ENCODE measurements around the gene TRAF3.

Gene TRAF3

GRCh38 chr14:102776761-102777710 lies at the start of gene TRAF3:
Gene TRAF3 (plus strand): TSS chr14:102777449. CDS start chr14:102870202, 92,753 bp downstream.
- DNase-seq (ENCODE audit: low read depth): peak; percentile 73

GRCh38 chr14:102728501-102728900 lies 48.7 kb upstream of the TRAF3 start:
- DNase-seq (ENCODE audit: low read depth): no peak

GRCh38 chr14:102729268-102729667 lies 48.0 kb upstream of the TRAF3 start:
- no peak for DNase-seq (ENCODE audit: low read depth)

DNA sequence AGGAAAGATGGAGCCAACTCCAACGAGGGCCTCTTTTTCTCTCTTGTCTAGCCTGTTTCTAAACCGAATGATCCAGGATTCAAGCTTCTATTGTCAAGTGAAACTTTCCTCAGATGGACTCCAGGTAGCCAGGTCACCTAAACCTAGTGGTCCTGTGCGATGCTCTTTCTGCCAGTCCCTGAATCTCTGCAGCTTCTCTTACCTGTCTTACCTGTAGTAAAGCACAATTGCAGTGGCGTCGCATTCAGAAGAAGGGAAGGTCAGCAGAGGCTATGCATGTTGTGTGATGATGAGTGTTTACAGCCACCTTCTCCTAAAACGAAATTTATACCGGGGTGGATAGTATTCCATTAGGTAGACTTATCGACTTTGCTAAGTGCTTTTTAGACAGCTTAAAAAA lies 47.4 kb upstream of the TRAF3 start:
- DNase-seq (ENCODE audit: low read depth): no peak

GRCh38 chr14:102731101-102731870 lies 46.0 kb upstream of the TRAF3 start:
- no peak for DNase-seq (ENCODE audit: low read depth)

DNA sequence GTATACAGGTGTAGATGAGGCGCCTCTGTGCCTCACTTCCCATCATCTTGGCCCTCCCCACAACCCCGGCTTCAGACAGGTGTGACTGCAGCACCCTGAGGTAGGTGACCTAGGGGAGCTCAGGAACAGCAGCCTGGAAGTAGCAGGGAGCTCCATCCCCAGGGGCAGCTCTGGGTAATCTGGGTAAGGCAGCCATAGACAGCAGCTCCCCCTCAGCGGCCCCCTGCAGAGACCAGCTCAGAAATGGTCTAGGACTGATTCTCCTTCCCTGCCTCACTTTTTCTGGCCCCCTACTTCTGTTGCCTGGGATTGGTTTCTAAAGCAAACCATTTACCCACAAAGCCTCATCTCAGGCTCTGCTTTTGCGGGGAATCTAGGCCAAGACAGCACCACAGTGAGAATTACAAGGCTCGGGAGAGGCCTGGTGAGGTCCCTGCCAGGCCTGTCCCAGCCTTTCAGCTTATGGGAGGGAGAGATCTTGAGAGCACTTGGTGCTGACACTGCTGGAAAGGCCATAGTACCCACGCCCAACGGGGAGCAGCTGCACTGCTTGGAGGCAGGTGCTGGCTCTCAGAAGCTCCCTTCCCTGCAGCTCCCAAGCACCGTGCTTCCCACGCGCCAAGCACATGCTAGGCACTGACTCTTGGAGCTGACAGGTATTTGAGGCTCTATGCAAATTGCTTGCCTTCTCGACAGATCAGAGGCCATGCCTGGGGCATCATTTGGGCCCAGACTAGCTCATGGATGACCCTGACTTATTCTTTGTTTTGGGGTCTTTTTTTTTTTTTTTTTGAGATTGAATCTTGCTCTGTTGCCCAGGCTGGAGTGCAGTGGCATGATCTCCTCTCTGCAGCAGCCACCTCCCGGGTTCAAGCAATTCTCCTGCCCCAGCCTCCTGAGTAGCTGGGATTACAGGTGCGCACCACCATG lies 45.1 kb upstream of the TRAF3 start:
- DNase-seq (ENCODE audit: low read depth): no peak

DNA sequence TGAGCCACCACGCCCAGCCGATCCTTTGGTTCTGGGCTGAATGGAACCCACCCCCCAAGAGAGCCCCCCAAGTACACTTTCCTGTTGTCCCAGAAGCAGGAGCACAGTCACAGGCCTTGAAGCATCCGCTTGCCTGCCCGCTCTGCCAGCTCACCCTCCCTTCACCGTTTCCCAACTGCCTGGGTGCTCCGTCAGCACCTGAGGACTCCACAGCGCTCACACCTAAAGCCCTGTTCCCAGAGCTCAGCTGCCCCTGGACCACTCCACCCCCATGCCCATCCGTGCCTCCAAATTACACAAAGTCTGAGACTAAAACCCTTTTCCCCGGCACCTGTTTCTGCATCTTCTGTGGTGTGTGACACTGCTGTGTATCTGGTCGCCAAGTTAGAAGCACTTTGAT lies 44.3 kb upstream of the TRAF3 start:
- DNase-seq (ENCODE audit: low read depth): no peak

DNA sequence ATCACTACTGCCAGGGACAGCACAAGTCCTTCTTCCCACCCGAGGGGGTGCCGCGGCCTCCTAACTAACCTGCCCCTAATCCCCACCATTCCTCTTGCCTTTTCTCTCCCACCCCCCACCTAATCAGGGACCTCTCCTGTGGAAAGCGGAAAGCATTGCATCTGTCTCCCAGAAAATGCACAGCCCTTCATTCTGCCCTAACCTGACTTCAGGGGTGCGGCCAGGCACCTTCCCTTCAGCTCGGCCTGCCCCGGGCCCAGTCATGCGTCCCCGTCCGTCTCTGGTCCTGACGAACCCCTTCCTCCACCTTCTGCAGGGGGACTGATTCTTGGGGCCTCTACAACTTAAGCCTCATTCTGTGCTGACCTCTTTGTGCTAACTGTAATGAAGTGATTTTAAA lies 43.9 kb upstream of the TRAF3 start:
- DNase-seq (ENCODE audit: low read depth): no peak

GRCh38 chr14:102734436-102734835 lies 42.8 kb upstream of the TRAF3 start:
- DNase-seq (ENCODE audit: low read depth): no peak

GRCh38 chr14:102736956-102737355 lies 40.3 kb upstream of the TRAF3 start:
- no peak for DNase-seq (ENCODE audit: low read depth)

DNA sequence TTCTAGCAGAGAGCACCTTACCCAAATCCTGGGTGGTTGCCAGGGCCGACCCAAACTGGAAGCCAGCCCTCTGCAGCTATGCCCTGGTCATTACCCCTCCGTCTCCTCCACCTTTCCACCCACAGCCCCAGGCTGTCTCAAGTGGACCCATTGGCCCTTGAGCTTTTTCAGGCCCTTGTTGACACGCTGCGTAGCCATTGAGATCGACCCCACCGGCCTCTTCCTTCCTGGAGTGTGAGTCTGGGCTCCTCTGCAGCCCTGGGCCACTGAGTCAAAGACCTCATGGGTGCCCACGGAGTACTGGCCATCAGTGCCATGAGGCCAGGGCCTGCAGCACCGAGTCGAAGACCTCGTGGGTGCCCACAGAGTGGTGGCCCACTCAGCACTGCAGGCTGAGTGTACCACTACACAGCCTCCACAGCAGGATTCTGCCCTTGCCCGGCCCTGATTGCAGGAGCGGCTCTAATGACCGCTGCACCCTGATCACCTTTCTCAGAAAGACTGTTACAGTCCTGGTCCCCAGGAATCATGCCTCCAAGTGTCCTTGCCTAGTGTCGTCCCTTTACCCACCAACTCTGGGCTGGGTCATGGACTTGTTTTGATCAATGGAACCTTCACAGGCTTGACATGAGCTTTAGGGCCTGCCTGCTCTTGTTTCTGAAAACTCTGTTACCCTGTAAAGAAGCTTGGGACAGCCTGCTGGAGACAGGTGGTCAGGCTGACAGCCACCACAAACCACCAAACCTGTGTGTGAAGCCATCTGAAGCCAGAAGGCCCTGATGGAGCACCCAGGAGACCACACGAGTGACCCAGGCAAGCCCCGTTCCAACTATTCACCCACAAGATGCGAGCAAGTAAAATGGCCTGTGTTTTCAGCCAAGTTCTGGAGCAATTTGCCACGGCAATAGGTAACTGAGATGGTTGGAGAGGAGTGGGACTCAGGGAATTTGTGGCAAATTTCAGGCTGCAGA lies 39.6 kb upstream of the TRAF3 start:
- DNase-seq (ENCODE audit: low read depth): no peak

- DNase-seq (ENCODE audit: low read depth): no peak
Measured at GRCh38 chr14:102738373-102739189, 38.7 kb upstream of the TRAF3 start.

DNA sequence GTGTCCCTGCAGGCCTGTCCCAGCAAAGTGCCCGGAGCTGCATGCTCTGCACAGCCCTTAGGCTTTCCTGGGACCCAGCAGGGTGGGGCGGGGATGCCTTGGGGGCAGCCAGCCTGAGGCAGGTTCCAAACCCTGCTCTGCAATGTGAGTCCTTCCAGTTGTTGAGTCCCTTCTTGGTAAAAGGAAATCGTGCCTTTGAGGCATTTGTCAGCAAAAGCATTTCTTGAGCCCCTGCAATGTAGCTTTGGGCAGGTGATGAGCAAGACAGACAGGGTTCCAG lies 38.1 kb upstream of the TRAF3 start:
- DNase-seq (ENCODE audit: low read depth): no peak

GRCh38 chr14:102746634-102747438 lies 30.4 kb upstream of the TRAF3 start:
- DNase-seq (ENCODE audit: low read depth): no peak

DNA sequence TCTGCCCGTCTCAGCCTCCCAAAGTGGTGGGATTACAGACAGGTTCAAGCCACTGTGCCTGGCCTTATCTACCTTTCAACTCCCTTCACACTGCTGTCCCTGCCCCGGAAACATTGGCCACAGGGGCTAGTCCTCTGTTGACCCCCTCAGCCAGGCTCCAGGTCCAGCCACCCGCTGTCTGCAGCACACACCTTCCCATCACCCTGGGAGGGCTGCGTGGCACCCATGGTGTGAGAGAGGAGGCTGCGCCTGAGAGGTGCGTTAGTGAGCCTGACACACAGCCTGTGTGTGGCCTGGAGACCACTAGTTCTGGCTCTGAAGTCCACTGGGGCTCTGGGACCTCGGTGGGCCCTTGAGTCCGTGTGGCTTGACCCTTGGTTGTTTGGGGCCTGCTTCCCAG lies 28.4 kb upstream of the TRAF3 start:
- DNase-seq (ENCODE audit: low read depth): no peak

GRCh38 chr14:102749393-102750305 lies 27.6 kb upstream of the TRAF3 start:
- no peak for DNase-seq (ENCODE audit: low read depth)

DNA sequence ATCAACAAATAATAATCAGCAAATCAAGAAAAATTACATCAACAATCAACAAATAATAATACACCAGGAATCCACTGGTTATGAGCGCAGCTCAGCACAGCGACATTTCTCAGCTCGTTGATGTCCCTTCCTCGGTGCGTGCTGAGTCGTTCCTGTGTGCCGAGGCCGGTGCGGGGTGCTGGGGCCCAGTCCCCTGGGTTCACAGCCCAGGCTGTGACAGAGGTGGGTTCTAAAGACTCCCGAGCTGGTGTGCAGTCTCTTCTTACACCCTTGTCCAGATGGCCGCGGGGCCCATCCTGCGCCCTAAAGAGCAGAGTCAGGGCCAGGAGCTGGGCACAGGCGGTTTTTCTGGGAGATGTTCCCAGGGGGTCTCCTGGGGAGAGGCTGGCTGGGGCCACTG lies 26.9 kb upstream of the TRAF3 start:
- no peak for DNase-seq (ENCODE audit: low read depth)

- DNase-seq (ENCODE audit: low read depth): no peak
Measured at GRCh38 chr14:102751088-102751487, 26.2 kb upstream of the TRAF3 start.

Data from fibroblast of gingiva (primary cell).